Uterus (tissue), 4 donors: ENCODE data around the gene TAS2R43. TPM values are rescaled to one million over a fixed set of nuclear protein-coding genes. Genes with fewer than 3 reads are reported as not detected.

Source experiments
- DNase-seq, 2 donors: peaks; one replicate each; pipeline ENCODE4 v3.0.0-alpha.2; 2019 to 2020
- H3K27ac ChIP-seq, 2 donors: fragments of 200-600 bp; sonication (generic); 1 replicate in 1 of 2; 2 replicates in 1 of 2; pipeline ENCODE4 v1.5.1; 2016 to 2018
- H3K27me3 ChIP-seq, 2 donors: fragments of 200-600 bp; sonication (generic); one replicate each; pipeline ENCODE4 v1.5.1; 2018 to 2019; ENCODE audit warnings: control low read depth in 1 of 2
- H3K36me3 ChIP-seq, 2 donors: fragments of 200-600 bp; sonication (generic); one replicate each; pipeline ENCODE4 v1.5.1; 2019; ENCODE audit warnings: control low read depth in 1 of 2
- H3K4me1 ChIP-seq, 2 donors: fragments of 200-600 bp; sonication (generic); one replicate each; pipeline ENCODE4 v1.5.1; 2018 to 2019; ENCODE audit warnings: control low read depth in 1 of 2
- H3K4me3 ChIP-seq, 2 donors: fragments of 200-600 bp; sonication (generic); 1 replicate in 1 of 2; 2 replicates in 1 of 2; pipeline ENCODE4 v1.5.1; 2018 to 2019; ENCODE audit warnings: mild to moderate bottlenecking in 1 of 2
- H3K9me3 ChIP-seq, 2 donors: fragments of 200-600 bp; sonication (generic); one replicate each; pipeline ENCODE4 v1.5.1; 2019; ENCODE audit warnings: control low read depth in 1 of 2
- CTCF ChIP-seq, 4 experiments: fragments of 200-600 bp in 2 of 4; fragments of 450-650 bp in 2 of 4; sonication (generic) in 2 of 4; IDR thresholded peaks; one replicate each; pipeline ENCODE4 v1.5.1; 2016 to 2019; ENCODE audit warnings: antibody characterized with exemption in 4 of 4, mild to moderate bottlenecking in 2 of 4, moderate library complexity in 1 of 4
- POLR2A ChIP-seq, 2 donors: fragments of 450-650 bp; IDR thresholded peaks; one replicate each; pipeline ENCODE4 v1.6.1; 2016; ENCODE audit warnings: antibody characterized with exemption in 2 of 2, mild to moderate bottlenecking in 1 of 2, moderate library complexity in 1 of 2
- intact Hi-C: fragments of 100-400 bp; cut with DNase I; formaldehyde crosslinking; loops from one replicate; pipeline ENCODE4 v1.15.1; 2023; ENCODE audit warnings: low total_unique reads
- total RNA-seq, 4 donors: library from RNA; depleted of rRNA in 3 of 4; stranded (reverse); fragments of >200 nt in 3 of 4; gene quantifications; one replicate each; pipeline versions ENCODE4 v1.1.0 to v1.2.4, GENCODE V29; 2014 to 2023
- donor health status: DM: yes; HTN: yes; CAD: no.

The TAS2R43 gene
- total RNA-seq = 10 to 100 TPM in 1 of 4 donors, 1 to 10 TPM in 1, under 1 TPM in 1, not detected in 1; 0.29 to 19.5 (median 7.7) TPM

- Histone ChIP-seq H3K36me3 (no peaks in the 10 kb centered on the region), H3K27ac (no peak within 1 kb of the TSS), H3K9me3 (no peaks in the 10 kb centered on the region), H3K27me3 (no peaks in the 10 kb centered on the region), H3K4me1 (no peaks in the 10 kb centered on the region), H3K4me3 (no peak within 1 kb of the TSS)
- no peak for DNase-seq
- intact Hi-C loops = loop anchor here (10.0 kb wide), 1 partner anchor 57 kb away; the partner anchor contains the start of gene TAS2R31
- TF ChIP-seq CTCF (IDR thresholded peaks at IDR 0.05) (no peak), POLR2A (IDR thresholded peaks at IDR 0.05) (no peak)
Observed at GRCh38 chr12:11092128-11092527, at the start of gene TAS2R43. TAS2R43 (minus strand) TSS chr12:11092313; CDS start chr12:11092229, 84 bp downstream.

GRCh38 chr12:11136075-11136474 is 44.0 kb upstream of the TAS2R43 start:
- Histone ChIP-seq H3K27ac (no peak overlapping the region), H3K4me1 (no peaks in the 10 kb centered on the region), H3K9me3 (no peaks in the 10 kb centered on the region), H3K4me3 (no peak overlapping the region), H3K36me3 (no peaks in the 10 kb centered on the region), H3K27me3 (no peaks in the 10 kb centered on the region)
- intact Hi-C loops = no loop called here
- no peak for DNase-seq
- TF ChIP-seq CTCF (IDR thresholded peaks at IDR 0.05) (no peak), POLR2A (IDR thresholded peaks at IDR 0.05) (no peak)

DNA sequence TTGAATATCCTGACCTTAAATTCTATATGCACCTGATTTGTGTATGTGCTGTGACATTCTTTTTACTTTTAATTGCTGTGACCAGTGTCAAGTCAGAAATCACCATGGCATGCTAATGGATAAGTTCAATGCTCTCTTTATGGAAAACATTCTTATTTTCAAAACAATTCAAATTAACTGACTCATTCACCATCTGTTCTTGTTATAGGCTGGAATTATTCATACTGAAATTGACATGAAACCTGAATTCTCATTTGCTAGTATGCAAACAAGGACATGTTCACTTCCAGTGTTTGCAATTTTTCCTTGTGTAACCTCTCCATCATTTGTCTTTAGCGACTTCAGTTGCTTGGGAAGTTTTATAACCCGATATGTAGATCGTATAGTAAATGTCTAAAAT is 42.2 kb upstream of the TAS2R43 start, which contains the start of gene TAS2R30:
Gene TAS2R30 (minus strand): TSS at position 340 of the 400 bp plus-strand sequence. CDS start 400 bp downstream, outside the sequence.
- no peaks in the 10 kb centered on the region for H3K27me3 ChIP-seq
- no peak within 1 kb of the TSS for H3K27ac ChIP-seq
- H3K9me3 ChIP-seq = no peaks in the 10 kb centered on the region
- H3K4me3 ChIP-seq = no peak within 1 kb of the TSS
- intact Hi-C loops = no loop called here
- no peaks in the 10 kb centered on the region for H3K36me3 ChIP-seq
- TF ChIP-seq CTCF (IDR thresholded peaks at IDR 0.05) (no peak), POLR2A (IDR thresholded peaks at IDR 0.05) (no peak)
- no peaks in the 10 kb centered on the region for H3K4me1 ChIP-seq
- no peak for DNase-seq

GRCh38 chr12:11133816-11134215 is 41.7 kb upstream of the TAS2R43 start:
- no peak for DNase-seq
- H3K36me3 ChIP-seq = no peaks in the 10 kb centered on the region
- H3K9me3 ChIP-seq = no peaks in the 10 kb centered on the region
- no peak overlapping the region for H3K27ac ChIP-seq
- TF ChIP-seq CTCF (IDR thresholded peaks at IDR 0.05) (no peak), POLR2A (IDR thresholded peaks at IDR 0.05) (no peak)
- H3K27me3 ChIP-seq = no peaks in the 10 kb centered on the region
- intact Hi-C loops = no loop called here
- H3K4me3 ChIP-seq = no peak overlapping the region
- H3K4me1 ChIP-seq = no peaks in the 10 kb centered on the region

DNA sequence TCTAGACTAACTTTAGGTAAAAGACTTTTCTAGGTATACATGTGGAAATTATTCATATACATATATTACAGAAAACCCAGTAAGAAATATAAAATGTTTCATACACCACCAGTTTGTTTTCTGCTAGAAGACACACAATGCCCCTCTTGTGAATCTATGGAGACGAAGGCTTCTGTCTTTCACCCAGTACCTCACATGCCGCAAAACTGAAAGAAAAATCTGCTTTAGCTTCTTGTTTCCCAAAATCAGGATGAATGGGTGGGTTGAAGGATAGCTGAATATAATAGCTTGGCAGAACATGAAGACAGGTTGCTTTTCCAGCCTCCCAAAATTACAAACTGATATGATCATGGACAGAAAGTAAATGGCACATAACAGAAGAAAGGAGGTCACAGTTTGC is 41.0 kb upstream of the TAS2R43 start:
- no peak overlapping the region for H3K27ac ChIP-seq
- H3K4me1 ChIP-seq = no peaks in the 10 kb centered on the region
- H3K4me3 ChIP-seq = no peak overlapping the region
- H3K36me3 ChIP-seq = no peaks in the 10 kb centered on the region
- intact Hi-C loops = no loop called here
- TF ChIP-seq POLR2A (IDR thresholded peaks at IDR 0.05) (no peak), CTCF (IDR thresholded peaks at IDR 0.05) (no peak)
- no peaks in the 10 kb centered on the region for H3K9me3 ChIP-seq
- no peaks in the 10 kb centered on the region for H3K27me3 ChIP-seq
- DNase-seq = no peak
